Astrocyte of the spinal cord (primary cell): ENCODE results near the gene PRKCE.

ENCODE experiments used
- DNase-seq: peaks from one replicate; pipeline ENCODE4 v3.0.0; 2011; ENCODE audit warnings: low read depth, low spot score
- H3K4me3 ChIP-seq: 2 replicates; pipeline ENCODE4 v1.5.1; 2011; ENCODE audit warnings: low read depth, mild to moderate bottlenecking, low read length, moderate library complexity
- in situ Hi-C: cut with HindIII; loops from 2 replicates; pipeline ENCODE4 v1.10.0; 2017; ENCODE audit warnings: low sequenced_read_pairs
- TF ChIP-seq, protein P1 (sequence below): IDR thresholded peaks from 2 replicates; pipeline ENCODE4 v1.5.1; 2012; ENCODE audit warnings: low read depth, mild to moderate bottlenecking, low read length, inconsistent platforms

Gene PRKCE

DNA sequence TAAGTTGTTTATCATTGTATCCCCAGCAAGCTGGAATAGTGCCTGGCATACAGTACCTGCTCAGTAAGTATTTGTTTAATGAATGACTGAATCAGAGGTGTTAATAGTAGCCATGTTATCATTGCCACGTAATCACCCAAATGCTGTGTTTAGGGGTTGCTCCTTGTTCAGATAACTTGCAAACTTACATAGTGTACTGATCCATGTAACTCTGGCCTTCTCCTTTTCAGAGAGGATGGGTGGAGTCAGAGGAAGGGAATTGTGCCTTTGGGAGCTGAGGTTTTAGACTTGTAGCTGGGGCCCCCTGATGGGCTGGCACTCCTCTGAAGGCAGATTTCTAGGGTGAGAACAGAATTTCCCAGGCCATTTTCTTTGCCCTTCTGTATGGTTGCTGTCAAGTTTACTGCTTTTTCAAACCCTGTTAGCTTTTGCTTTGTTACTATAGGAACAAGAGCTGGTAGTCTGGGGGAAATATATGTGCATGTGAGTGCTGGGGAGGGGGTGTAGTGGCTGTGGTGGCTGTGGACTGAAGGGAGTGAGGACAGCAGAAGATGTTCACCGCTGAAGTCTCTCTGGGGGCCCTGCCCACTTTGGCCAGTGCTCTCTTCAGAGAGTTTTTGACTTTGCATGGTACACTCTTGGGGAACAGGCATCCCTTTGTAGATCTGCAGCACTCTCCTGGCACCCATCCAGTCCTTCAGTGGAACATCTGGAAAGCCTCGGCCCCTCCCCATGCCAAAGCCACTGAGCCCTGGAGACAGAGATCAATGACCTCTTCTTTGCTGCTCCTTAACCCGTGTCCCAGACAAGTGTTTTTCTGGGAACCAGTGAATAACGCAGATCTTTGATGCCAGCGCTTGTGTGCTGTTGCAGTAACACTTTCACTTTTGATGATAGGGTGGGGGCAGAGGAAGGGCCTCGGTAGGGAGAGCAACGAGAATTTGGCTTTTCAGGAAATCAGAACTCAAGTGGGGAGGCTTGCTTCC, 209.0 kb downstream of the PRKCE start:
- peak overlapping the region; percentile 18 for H3K4me3 ChIP-seq
- DNase-seq = peak; percentile 52
- in situ Hi-C loops = no loop called here
- TF ChIP-seq, protein P1, sequence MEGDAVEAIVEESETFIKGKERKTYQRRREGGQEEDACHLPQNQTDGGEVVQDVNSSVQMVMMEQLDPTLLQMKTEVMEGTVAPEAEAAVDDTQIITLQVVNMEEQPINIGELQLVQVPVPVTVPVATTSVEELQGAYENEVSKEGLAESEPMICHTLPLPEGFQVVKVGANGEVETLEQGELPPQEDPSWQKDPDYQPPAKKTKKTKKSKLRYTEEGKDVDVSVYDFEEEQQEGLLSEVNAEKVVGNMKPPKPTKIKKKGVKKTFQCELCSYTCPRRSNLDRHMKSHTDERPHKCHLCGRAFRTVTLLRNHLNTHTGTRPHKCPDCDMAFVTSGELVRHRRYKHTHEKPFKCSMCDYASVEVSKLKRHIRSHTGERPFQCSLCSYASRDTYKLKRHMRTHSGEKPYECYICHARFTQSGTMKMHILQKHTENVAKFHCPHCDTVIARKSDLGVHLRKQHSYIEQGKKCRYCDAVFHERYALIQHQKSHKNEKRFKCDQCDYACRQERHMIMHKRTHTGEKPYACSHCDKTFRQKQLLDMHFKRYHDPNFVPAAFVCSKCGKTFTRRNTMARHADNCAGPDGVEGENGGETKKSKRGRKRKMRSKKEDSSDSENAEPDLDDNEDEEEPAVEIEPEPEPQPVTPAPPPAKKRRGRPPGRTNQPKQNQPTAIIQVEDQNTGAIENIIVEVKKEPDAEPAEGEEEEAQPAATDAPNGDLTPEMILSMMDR = no peak

DNA sequence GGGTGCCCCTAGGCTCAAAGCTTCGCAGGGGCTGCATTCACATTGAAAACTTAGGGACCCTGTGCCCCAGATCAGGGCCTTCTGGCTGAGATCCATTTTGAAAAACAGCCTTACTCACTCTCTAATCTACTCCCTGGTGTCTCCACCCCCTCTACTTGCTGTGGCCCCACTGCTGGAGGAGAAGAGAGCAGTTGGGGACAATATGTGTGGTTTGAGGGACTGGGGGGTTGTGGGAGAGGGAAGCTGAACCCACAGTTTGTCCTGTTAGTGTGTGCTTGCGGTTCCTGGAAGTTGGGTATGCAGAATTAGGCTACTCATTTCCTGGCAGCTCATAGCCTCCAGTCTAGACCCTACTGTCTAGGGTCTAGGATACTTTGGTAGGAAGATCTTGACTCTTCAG, 211.4 kb downstream of the PRKCE start:
- TF ChIP-seq, protein P1 = no peak
- in situ Hi-C loops = no loop called here
- no peak overlapping the region for H3K4me3 ChIP-seq
- no peak for DNase-seq

DNA sequence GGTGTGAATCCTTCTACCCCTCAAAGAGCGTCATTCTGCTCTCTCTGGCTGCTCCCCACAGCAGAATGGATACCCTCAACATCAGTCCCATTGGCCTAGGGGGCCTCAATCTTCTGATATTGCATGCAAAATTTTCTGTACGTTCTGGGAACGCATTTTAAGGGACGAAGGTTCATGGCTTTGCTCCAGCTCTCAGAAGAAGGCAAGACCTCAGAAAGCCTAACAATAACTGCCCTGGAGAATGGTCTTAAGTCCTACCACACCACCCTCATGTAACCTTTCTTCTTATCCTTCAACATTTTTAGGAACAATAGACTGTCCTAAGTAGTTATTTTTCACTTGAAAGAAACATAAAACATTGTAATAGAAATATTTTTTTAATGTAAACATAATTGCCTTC, 212.6 kb downstream of the PRKCE start:
- TF ChIP-seq, protein P1 = no peak
- in situ Hi-C loops = no loop called here
- no peak overlapping the region for H3K4me3 ChIP-seq
- no peak for DNase-seq

DNA sequence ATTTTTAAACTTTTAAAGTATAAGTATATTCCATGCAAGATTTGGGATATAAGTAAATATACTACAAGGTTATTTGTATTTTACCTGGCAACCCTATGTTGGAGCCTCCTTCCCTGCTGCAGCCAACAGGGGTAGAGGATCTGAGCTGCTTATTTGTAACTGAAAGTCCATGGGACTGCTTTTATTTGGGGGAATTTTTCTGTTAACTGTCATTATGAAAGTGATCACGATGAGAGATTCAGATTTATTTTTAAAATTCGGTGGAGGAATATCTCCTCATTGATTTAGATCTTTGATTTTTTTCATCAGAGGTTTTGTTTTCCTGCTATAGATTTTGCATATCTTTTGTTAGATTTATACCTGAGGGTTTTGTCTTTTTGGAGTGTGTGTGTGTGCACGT, 215.9 kb downstream of the PRKCE start:
- TF ChIP-seq, protein P1 = no peak
- no peak for DNase-seq
- no peak overlapping the region for H3K4me3 ChIP-seq
- in situ Hi-C loops = no loop called here

DNA sequence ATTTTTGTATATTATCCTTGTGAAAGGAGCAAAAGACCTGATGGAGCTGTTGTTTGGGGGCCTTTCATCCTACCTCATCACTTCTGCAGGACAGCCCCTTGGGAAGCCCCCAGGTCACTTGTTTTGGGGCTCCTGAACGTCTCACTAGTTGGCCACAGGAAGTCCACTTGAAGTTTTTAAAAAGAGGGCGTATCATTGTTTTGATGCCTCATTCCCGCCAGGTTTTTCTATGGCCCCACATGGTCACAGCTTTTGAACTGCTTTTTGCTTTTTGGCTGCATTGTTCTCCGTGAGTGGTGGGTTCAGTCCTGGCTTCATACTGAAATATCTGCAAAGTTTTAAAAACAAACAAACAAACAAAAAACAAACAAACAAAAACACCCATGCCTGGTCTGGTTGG, 216.3 kb downstream of the PRKCE start:
- DNase-seq = no peak
- H3K4me3 ChIP-seq = no peak overlapping the region
- TF ChIP-seq, protein P1 = no peak
- in situ Hi-C loops = no loop called here

DNA sequence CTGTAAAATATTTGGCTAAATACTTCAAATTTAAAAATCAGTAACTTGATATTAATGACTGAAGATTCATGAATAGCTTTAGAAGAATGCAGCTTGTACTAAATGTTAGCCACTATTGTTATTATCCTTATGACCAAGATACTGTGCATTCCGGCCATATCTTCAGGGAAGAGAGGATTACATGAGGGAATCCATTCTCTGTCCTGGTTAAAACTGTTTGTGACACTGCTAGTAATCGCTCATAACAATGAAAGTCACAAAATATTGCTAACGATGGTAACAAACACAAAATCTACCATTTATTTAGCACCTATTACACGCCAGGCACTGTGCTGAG, 217.7 kb downstream of the PRKCE start:
- DNase-seq = peak; percentile 40
- TF ChIP-seq, protein P1 = no peak
- in situ Hi-C loops = no loop called here
- H3K4me3 ChIP-seq = no peak overlapping the region
